Uterus (tissue), 2 donors: Measurements from ENCODE around the gene CDAN1.

ENCODE experiments used
- CTCF ChIP-seq, 4 experiments: fragments of 200-600 bp in 2 of 4; fragments of 450-650 bp in 2 of 4; sonication (generic) in 2 of 4; IDR thresholded peaks; one replicate each; pipeline ENCODE4 v1.5.1; 2016 to 2019; ENCODE audit warnings: antibody characterized with exemption in 4 of 4, mild to moderate bottlenecking in 2 of 4, moderate library complexity in 1 of 4
- POLR2A ChIP-seq, 2 donors: fragments of 450-650 bp; IDR thresholded peaks; one replicate each; pipeline ENCODE4 v1.6.1; 2016; ENCODE audit warnings: antibody characterized with exemption in 2 of 2, mild to moderate bottlenecking in 1 of 2, moderate library complexity in 1 of 2

- TF ChIP-seq CTCF (IDR thresholded peaks at IDR 0.05) (no peak), POLR2A (IDR thresholded peaks at IDR 0.05) (no peak)
Measured at GRCh38 chr15:42686281-42686680, 50.6 kb downstream of the CDAN1 start.
